ENCODE measurements around the gene INTS11.

INTS11 gene

DNA sequence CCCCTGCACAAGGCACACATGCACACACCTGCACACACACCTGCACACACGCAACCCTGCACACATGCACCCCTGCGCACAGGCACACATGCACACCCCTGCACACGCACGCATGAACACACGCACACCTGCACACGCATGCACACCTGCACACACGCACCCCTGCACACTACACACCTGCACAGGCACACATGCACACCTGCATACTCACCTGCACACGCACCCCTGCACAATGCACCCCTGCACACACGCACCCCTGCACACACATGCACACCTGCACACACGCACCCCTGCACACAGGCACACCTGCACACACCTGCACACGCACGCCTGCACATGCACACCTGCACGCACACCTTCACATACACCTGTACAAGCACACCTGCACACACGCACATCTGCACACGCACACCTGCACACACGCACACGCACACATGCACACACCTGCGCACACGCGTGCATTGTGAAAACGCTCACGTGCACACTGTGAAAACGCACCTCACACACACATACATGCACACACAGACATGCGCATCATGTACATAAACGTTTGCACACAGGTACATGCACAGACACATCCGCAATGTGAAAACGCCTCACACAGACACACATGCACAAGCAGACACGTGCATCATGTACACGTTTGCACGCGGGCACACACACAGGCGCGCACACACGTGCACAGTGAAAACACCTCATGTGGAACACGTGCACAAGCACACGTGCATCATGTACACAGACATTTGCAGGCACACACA, 16.5 kb upstream of the INTS11 start:
- no peak overlapping the region for H3K4me3 ChIP-seq (ENCODE audit: low read depth, low read length)
- TF ChIP-seq, protein P1, sequence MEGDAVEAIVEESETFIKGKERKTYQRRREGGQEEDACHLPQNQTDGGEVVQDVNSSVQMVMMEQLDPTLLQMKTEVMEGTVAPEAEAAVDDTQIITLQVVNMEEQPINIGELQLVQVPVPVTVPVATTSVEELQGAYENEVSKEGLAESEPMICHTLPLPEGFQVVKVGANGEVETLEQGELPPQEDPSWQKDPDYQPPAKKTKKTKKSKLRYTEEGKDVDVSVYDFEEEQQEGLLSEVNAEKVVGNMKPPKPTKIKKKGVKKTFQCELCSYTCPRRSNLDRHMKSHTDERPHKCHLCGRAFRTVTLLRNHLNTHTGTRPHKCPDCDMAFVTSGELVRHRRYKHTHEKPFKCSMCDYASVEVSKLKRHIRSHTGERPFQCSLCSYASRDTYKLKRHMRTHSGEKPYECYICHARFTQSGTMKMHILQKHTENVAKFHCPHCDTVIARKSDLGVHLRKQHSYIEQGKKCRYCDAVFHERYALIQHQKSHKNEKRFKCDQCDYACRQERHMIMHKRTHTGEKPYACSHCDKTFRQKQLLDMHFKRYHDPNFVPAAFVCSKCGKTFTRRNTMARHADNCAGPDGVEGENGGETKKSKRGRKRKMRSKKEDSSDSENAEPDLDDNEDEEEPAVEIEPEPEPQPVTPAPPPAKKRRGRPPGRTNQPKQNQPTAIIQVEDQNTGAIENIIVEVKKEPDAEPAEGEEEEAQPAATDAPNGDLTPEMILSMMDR (IDR thresholded peaks at IDR 0.05; ENCODE audit: borderline replicate concordance, insufficient read depth, low read depth, low read length) = no peak

DNA sequence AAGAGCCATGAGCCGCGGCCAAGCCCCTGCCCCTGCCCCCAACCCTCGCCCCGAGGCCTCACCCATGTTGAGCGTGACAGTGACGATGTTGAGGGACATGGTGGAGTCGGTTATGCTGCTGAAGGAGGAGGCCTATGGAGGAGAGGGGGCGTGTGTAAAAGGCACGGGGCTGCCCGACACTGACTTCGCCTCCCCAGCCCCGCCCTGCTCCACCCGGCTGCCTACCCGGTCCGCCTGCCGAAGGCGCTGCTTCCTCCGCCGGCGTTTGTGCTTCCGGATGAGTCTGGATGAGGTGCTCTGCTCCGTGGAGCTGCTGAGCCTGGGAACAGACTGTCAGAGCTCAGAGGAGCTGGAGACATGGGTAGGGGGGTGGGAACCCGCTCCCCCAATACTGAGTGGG, 15.7 kb upstream of the INTS11 start:
- H3K4me3 ChIP-seq (ENCODE audit: low read depth, low read length) = no peak overlapping the region
- TF ChIP-seq, protein P1 (IDR thresholded peaks at IDR 0.05; ENCODE audit: borderline replicate concordance, insufficient read depth, low read depth, low read length) = no peak

DNA sequence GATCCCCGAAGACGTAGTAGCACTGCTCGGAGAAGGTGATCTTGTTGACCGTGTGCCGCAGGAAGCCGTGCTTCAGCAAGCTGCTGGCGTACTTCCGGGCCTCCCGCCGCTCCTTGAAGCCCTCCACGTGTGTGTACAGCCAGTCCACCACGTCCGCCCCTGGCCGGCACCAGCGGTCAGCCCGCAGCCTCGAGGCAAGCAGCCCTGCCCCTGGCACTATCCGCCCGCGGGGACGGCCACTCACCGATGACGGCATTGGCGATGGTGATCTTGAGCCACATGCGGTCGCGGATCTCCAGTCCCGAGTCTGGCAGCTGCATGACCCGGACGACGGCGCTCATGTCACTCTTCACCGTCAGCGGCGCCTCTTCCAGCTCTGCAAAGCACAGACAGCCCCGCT, 13.8 kb upstream of the INTS11 start:
- no peak overlapping the region for H3K4me3 ChIP-seq (ENCODE audit: low read depth, low read length)
- TF ChIP-seq, protein P1 (IDR thresholded peaks at IDR 0.05; ENCODE audit: borderline replicate concordance, insufficient read depth, low read depth, low read length) = no peak

DNA sequence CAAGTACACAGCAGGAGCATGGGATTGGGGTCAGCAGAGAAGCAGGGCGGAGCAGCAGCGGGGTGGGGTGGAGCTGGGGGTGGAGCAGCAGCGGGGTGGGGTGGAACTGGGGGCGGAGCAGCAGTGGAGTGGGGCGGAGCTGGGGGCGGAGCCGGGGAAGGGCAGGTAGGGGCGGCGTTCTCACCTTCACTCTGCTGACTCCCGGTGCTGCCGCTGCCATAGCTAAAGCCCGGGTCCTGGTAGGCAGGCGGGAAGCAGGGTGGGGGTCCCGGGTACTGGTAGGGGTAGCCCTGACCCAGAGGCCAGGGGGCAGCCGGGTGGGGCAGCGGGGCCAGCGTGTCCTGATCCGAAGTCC, 13.3 kb upstream of the INTS11 start:
- TF ChIP-seq, protein P1 (IDR thresholded peaks at IDR 0.05; ENCODE audit: borderline replicate concordance, insufficient read depth, low read depth, low read length) = no peak
- H3K4me3 ChIP-seq (ENCODE audit: low read depth, low read length) = no peak overlapping the region

DNA sequence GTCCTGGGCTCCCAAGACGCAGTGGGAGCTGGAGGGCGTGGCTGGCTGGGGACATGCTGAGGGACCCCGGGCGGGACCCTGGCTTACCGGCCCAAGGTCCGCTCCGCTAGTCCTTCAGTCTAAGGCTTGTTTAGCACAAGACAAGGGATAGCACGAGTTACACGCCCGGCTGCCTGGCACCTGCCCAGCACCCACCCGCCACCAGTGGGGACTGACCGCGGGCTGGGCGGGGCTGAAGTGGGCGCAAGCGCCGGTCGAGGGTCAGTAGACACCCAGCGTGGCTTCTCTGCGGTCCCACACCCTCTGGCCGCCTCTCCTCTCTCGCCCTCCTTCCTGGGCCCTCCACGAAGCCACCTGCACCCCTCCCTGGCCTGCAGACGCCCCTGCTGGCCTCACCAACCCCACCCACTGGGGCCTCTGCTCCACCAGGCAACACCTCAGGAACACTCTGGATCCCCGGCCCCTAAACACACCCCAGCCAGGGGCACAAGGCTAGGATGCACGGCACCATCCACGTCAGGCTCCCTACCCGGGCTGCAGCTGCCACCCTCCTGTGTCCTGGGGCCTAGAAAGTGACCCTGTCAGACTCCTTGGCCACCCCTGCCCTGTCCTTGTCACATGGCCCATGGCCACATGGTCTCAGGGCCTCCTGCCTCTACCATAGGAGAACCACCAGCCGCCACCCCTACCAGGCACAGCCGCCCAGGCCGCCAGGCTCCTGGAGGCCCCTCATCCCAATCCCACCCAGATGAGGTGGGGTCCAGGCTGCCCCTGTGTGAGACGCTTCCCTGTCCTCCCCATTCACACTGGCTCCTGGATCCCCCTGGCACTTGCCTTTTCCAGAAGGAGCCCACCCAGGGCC, 12.7 kb upstream of the INTS11 start:
- TF ChIP-seq, protein P1 (IDR thresholded peaks at IDR 0.05; ENCODE audit: borderline replicate concordance, insufficient read depth, low read depth, low read length) = no peak
- no peak overlapping the region for H3K4me3 ChIP-seq (ENCODE audit: low read depth, low read length)

- TF ChIP-seq, protein P1 (IDR thresholded peaks at IDR 0.05; ENCODE audit: borderline replicate concordance, insufficient read depth, low read depth, low read length) = no peak
- H3K4me3 ChIP-seq (ENCODE audit: low read depth, low read length) = no peak overlapping the region
Observed at GRCh38 chr1:1336446-1336845, 12.0 kb upstream of the INTS11 start.

All from GM12875 (cell line).